Type B pancreatic cell (in vitro differentiated cells): ENCODE measurements around the gene CNKSR2. TPM values are rescaled to one million over a fixed set of nuclear protein-coding genes. Genes with fewer than 3 reads are reported as not detected.

Source experiments
- DNase-seq: peaks from one replicate; pipeline ENCODE4 v3.0.0; 2021; ENCODE audit warnings: mixed read lengths; ENCODE audit not compliant: unreplicated experiment; ENCODE audit errors: extremely low spot score
- H3K27ac Mint-ChIP-seq: 2 replicates; pipeline ENCODE4 v1.8.0; 2021; ENCODE audit warnings: mild to moderate bottlenecking, mixed read lengths
- H3K27me3 Mint-ChIP-seq: 2 replicates; pipeline ENCODE4 v1.8.0; 2021; ENCODE audit warnings: mixed read lengths
- H3K36me3 Mint-ChIP-seq: 2 replicates; pipeline ENCODE4 v1.8.0; 2021; ENCODE audit warnings: mixed read lengths
- H3K4me1 Mint-ChIP-seq: one replicate; pipeline ENCODE4 v1.8.0; 2021; ENCODE audit warnings: mixed read lengths; ENCODE audit not compliant: unreplicated experiment
- H3K4me3 Mint-ChIP-seq: 2 replicates; pipeline ENCODE4 v1.8.0; 2021; ENCODE audit warnings: mild to moderate bottlenecking, mixed read lengths
- H3K9me3 Mint-ChIP-seq: 2 replicates; pipeline ENCODE4 v1.8.0; 2021; ENCODE audit warnings: mixed read lengths
- CTCF ChIP-seq: fragments of 200-600 bp; sonication (generic); conservative IDR thresholded peaks from 2 replicates; pipeline ENCODE4 v1.5.0; 2021; ENCODE audit warnings: antibody characterized with exemption, mild to moderate bottlenecking
- total RNA-seq: library from RNA; stranded (reverse); gene quantifications from 2 replicates; pipeline ENCODE4 v1.2.1, GENCODE V29; 2021; ENCODE audit warnings: low replicate concordance

The CNKSR2 gene
- total RNA-seq, 1 donor from 2014 or later = 13.5 TPM

DNA sequence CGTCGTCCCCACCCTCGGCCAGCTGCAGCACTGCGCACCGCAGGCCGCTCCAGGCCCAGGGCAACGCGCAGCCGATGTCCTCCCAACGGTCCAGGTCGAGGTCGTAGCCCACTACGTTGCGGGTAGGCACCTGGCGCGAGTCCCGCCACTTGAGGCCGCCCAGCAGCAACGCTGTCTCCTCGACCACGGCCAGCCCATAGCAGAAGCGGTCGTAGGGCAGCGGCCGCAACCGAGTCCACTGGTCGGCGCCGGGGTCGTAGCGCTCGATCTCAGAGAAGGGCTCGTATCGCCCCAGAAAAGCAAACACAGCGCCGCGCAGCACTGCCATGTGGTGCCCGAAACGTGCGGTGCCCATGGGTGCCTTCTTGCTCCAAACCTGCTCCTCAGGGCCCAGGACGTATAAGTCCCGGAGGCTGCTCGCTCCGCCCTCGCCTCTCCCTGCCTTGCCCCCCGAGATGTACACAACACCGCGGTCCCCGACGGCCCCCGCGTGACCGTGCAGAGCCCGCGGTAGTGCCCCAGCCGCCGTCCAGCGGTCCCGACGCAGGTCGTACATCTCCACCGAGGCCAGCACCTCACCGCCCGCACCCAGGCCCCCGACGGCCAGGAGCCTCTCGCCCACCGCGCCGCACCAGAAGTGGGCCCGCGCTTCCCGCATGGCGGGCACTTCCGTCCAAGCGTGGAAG, 281.8 kb downstream of the CNKSR2 start:
- peaks cover 3% of the 10 kb centered on the region for H3K4me1 Mint-ChIP-seq
- no peak overlapping the region for H3K4me3 Mint-ChIP-seq
- peaks cover 5% of the 10 kb centered on the region for H3K9me3 Mint-ChIP-seq
- TF ChIP-seq CTCF = no peak
- peaks cover 3% of the 10 kb centered on the region for H3K36me3 Mint-ChIP-seq
- peak overlapping the region; percentile 31 for H3K27ac Mint-ChIP-seq
- no peak for DNase-seq
- no peaks in the 10 kb centered on the region for H3K27me3 Mint-ChIP-seq

GRCh38 chrX:21656587-21657317, 282.5 kb downstream of the CNKSR2 start:
- no peak for DNase-seq
- Mint-ChIP-seq H3K36me3 (peaks cover 3% of the 10 kb centered on the region), H3K4me1 (peaks cover 7% of the 10 kb centered on the region), H3K4me3 (no peak overlapping the region), H3K27ac (no peak overlapping the region), H3K27me3 (no peaks in the 10 kb centered on the region), H3K9me3 (peaks cover 9% of the 10 kb centered on the region)
- no peak for TF ChIP-seq CTCF

DNA sequence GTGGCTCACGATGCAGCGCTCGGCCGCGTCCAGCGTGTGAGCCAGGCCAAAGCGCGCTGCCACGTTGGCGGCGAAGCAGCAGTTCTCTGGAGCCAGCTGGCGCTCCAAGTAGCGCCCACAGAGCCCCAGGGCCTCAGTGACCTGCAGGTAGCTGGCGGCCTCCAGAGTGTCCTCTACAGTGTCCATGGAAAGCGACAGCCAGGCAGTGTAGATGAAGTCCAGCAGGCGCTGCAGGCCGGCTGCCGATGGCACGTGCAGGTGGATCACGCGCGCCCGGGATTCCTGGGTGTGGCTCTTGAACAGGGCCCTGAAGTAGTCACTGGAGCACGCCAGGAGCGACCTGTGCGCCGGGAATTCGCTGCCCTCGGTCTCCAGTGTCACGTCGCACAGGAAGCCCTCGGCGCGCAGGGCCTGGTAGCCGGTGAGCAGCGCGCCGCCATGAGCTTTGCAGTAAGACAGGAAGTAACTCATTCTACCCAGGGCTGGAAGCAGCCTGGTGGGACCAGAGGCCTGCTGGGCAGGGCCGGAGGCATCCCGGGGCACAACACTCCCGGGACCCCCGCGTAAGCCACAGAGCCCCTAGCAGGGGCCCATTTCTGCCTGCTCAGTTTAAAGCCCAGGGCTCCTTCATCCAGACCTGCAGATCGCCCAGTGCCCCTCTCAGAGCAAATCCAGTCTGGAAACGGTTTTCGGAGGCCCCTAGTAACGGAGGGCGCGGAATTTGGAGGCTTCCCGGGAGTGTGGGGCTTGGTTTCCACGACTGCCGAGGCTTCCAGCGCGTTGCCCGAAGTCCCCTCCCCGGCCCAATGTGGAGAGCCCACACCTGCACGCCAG, 283.3 kb downstream of the CNKSR2 start:
- no peak for DNase-seq
- TF ChIP-seq CTCF = no peak
- Mint-ChIP-seq H3K27me3 (no peaks in the 10 kb centered on the region), H3K36me3 (peaks cover 3% of the 10 kb centered on the region), H3K4me1 (peaks cover 8% of the 10 kb centered on the region), H3K4me3 (no peak overlapping the region), H3K27ac (no peak overlapping the region), H3K9me3 (peaks cover 9% of the 10 kb centered on the region)

DNA sequence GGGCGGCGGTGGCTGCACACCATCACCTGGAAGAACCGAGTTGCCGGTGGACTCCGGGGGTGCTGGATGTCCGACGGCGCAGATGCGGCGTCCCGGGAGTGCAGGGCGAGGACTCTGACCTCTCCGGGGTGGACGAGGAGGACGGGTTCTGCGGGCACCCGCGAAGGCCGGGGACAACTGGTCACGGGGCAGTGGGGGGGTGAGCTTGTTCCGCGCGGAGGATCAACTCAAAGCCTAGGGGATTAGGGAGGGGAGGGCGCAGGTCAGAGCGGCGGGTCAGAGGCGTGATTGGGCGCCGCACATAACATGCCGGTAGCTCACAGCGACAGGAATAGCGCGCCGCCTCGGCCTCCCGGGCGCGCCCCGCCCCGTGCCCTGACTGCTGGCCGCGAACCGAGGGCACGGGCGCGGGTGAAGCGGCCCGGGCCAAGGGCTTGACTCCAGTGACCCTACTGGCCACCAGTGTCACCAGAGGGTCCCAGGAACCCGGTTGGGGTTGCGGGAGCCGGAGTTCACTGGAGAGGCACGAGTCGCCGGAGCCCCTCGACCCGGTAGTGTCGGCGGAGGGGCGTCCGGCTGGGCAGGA, 284.0 kb downstream of the CNKSR2 start, which contains the start of gene KLHL34:
Gene KLHL34 (minus strand): TSS at position 179 of the 586 bp plus-strand sequence. CDS start 542 bp downstream, outside the sequence.
- peaks cover 9% of the 10 kb centered on the region for H3K9me3 Mint-ChIP-seq
- no peak within 1 kb of the TSS for H3K27ac Mint-ChIP-seq
- peak within 1 kb of the TSS; percentile 24 for H3K4me3 Mint-ChIP-seq
- TF ChIP-seq CTCF = no peak
- H3K36me3 Mint-ChIP-seq = peaks cover 3% of the 10 kb centered on the region
- no peaks in the 10 kb centered on the region for H3K27me3 Mint-ChIP-seq
- H3K4me1 Mint-ChIP-seq = peaks cover 8% of the 10 kb centered on the region
- no peak for DNase-seq

DNA sequence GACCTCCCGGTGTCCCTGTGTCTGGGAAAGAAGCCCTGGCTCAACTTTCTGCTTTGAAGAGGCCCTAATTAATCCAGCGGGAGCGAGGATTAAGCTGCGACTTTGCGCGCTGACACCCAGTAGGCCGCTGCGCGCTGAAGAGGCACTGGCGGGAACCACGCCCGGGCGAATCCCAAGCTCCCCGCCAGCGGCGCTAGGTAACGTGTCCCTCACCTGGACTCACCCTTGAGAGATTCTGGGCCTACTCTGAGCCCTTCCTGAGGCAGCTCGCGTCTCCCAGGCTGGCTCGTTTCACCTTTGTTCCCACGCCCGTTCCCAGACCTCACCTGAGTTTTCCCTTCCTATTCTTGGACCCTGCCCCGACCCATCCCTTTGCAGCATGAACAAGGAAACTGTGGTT, 284.5 kb downstream of the CNKSR2 start:
- TF ChIP-seq CTCF = no peak
- Mint-ChIP-seq H3K9me3 (peaks cover 9% of the 10 kb centered on the region), H3K36me3 (peaks cover 3% of the 10 kb centered on the region), H3K27me3 (no peaks in the 10 kb centered on the region), H3K4me3 (peak overlapping the region; percentile 24), H3K4me1 (peaks cover 8% of the 10 kb centered on the region), H3K27ac (no peak overlapping the region)
- no peak for DNase-seq
